ENCODE data around the gene FGGY. TPM values are rescaled to one million over a fixed set of nuclear protein-coding genes. Genes with fewer than 3 reads are reported as not detected.
"Not testable (repeated sequence)": the region's sequence is repeated elsewhere in the genome, so short reads cannot be mapped to it uniquely, and the experiment has no call there.

FGGY gene
- total and polyA plus RNA-seq, 2 donors = 15.6 to 25.3 TPM

DNA sequence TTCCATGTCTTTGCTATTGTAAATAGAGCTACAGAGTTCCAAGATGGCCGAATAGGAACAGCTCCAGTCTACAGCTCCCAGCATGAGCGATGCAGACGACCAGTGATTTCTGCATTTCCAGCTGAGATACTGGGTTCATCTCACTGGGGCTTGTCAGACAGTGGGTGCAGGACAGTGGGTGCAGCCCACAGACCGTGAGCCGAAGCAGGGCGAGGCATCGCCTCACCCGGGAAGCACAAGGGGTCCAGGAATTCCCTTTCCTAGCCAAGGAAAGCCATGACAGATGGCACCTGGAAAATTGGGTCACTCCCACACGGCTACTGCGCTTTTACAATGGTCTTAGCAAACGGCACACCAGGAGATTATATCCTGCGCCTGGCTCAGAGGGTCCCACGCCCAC, 313.6 kb downstream of the FGGY start:
- WGBS = 98% methylated on average over 13 of the region's 13 CpGs
- not testable (repeated sequence) for H3K36me3 ChIP-seq (ENCODE audit: control insufficient read depth in 2 of 2, insufficient read depth in 2 of 2, low read length in 1 of 2); H3K27me3 ChIP-seq (ENCODE audit: control insufficient read depth in 2 of 2, insufficient read depth in 1 of 2, low read length in 1 of 2); H3K4me3 ChIP-seq (ENCODE audit: low read length in 2 of 2); DNase-seq (ENCODE audit: low read depth in 6 of 9, low spot score in 9 of 9); H3K4me1 ChIP-seq (ENCODE audit: control insufficient read depth in 2 of 2, insufficient read depth in 2 of 2, low read length in 2 of 2); H3K27ac ChIP-seq (ENCODE audit: low read depth in 1 of 2, low read length in 1 of 2); H3K9me3 ChIP-seq (ENCODE audit: control insufficient read depth in 2 of 2, insufficient read depth in 1 of 2, low read length in 1 of 2)

DNA sequence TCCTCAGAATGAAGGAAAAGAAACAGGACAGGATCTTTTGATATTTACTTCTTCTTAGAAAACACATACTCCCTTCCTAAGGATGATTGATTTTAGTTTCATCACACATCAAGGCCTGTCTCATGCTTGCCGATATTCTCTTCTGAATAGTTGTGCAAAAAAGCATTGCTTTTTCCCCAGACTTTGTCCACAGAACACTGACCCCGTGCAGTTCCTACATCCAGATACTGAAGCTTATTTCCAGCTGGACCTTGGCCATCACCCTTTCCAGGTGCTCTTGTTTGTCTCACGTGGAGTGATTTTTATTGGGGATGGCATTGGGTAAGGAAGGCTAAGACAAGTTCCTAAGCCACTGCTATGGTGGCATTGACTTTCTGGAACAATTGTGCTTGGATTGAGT, 320.5 kb downstream of the FGGY start:
- Histone ChIP-seq H3K4me1 (ENCODE audit: control insufficient read depth in 2 of 2, insufficient read depth in 2 of 2, low read length in 2 of 2) (no peaks in the 10 kb centered on the region), H3K27me3 (ENCODE audit: control insufficient read depth in 2 of 2, insufficient read depth in 1 of 2, low read length in 1 of 2) (no peaks in the 10 kb centered on the region), H3K4me3 (ENCODE audit: low read length in 2 of 2) (no peak overlapping the region), H3K36me3 (ENCODE audit: control insufficient read depth in 2 of 2, insufficient read depth in 2 of 2, low read length in 1 of 2) (no peaks in the 10 kb centered on the region), H3K27ac (ENCODE audit: low read depth in 1 of 2, low read length in 1 of 2) (no peak overlapping the region), H3K9me3 (ENCODE audit: control insufficient read depth in 2 of 2, insufficient read depth in 1 of 2, low read length in 1 of 2) (no peaks in the 10 kb centered on the region)
- DNase-seq (ENCODE audit: low read depth in 6 of 9, low spot score in 9 of 9) = no peak
- 96% methylated on average over 3 of the region's 3 CpGs for WGBS

DNA sequence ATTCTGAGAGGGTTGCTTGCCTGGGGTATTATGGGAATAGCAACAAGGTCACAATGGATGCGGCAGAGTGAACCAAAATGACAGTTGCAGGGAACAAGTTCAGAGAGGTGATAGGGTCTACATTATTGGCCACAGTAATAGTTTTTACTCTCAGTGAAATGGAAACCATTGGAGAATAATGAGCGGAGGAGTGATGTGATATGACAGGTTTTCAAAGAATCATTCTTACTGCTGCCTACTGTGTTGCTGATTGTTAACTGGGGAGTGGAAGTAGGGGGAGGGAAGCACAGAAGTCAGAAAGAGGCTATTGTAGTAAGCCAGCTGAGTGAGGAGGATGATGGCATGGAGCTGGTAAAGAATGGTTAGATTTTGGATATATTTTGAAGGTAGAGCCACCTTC, 322.7 kb downstream of the FGGY start:
- WGBS = 96% methylated on average over 2 of the region's 2 CpGs
- no peaks in the 10 kb centered on the region for H3K4me1 ChIP-seq (ENCODE audit: control insufficient read depth in 2 of 2, insufficient read depth in 2 of 2, low read length in 2 of 2)
- no peaks in the 10 kb centered on the region for H3K27me3 ChIP-seq (ENCODE audit: control insufficient read depth in 2 of 2, insufficient read depth in 1 of 2, low read length in 1 of 2)
- no peaks in the 10 kb centered on the region for H3K9me3 ChIP-seq (ENCODE audit: control insufficient read depth in 2 of 2, insufficient read depth in 1 of 2, low read length in 1 of 2)
- no peak overlapping the region for H3K27ac ChIP-seq (ENCODE audit: low read depth in 1 of 2, low read length in 1 of 2)
- no peaks in the 10 kb centered on the region for H3K36me3 ChIP-seq (ENCODE audit: control insufficient read depth in 2 of 2, insufficient read depth in 2 of 2, low read length in 1 of 2)
- H3K4me3 ChIP-seq (ENCODE audit: low read length in 2 of 2) = no peak overlapping the region
- no peak for DNase-seq (ENCODE audit: low read depth in 6 of 9, low spot score in 9 of 9)

DNA sequence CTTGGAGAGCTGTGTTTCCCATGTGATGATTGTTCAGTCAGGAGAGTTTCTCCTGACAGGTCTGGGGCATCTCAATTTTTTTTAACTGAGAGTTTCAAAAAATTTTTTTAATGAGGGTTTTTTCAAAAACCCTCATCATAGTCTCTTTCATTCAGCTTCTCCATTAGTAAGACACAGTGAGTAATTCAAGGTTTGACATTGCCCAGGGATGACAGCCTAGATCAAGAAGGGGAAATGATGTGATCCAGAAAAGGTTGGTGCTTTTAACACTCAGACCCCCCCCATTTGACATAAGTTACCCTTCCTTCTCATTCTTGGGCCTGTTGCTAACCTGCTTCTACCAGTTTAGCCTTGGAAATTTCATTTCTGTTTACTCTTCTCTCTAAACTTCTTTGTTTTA, 328.5 kb downstream of the FGGY start:
- no peaks in the 10 kb centered on the region for H3K36me3 ChIP-seq (ENCODE audit: control insufficient read depth in 2 of 2, insufficient read depth in 2 of 2, low read length in 1 of 2)
- DNase-seq (ENCODE audit: low read depth in 6 of 9, low spot score in 9 of 9) = no peak
- no peaks in the 10 kb centered on the region for H3K9me3 ChIP-seq (ENCODE audit: control insufficient read depth in 2 of 2, insufficient read depth in 1 of 2, low read length in 1 of 2)
- no peaks in the 10 kb centered on the region for H3K27me3 ChIP-seq (ENCODE audit: control insufficient read depth in 2 of 2, insufficient read depth in 1 of 2, low read length in 1 of 2)
- no peak overlapping the region for H3K4me3 ChIP-seq (ENCODE audit: low read length in 2 of 2)
- no peaks in the 10 kb centered on the region for H3K4me1 ChIP-seq (ENCODE audit: control insufficient read depth in 2 of 2, insufficient read depth in 2 of 2, low read length in 2 of 2)
- H3K27ac ChIP-seq (ENCODE audit: low read depth in 1 of 2, low read length in 1 of 2) = no peak overlapping the region

DNA sequence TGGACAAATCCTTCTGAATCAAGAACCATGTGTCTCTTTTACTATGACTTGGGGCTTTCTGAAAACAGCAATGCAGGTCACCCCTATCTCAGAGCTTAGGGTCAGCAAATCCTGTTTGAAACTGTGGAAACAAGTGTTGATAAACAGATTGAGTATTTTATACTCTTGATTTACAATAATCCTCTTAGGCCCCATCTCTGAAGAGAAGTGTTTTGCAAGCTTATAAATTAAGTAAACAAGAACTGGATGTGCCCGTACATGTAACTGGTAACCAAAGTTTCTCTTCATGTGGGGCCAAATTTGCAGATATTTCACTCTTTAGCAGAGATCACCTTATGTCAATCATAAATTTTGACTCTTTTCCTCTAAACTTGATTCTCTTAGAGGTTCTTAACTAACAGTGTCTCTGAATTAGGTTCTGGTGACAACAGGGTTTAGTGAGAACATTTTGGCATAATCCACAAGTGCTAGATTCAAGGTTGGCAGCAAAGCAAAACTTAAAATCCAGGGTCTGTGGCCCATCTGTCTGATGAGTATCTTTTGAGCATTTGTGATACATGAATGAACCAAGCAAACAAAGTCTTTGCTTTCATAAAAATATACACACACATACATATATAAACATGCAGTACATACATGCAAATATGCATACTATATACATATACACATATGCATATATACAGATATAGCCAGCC, 334.8 kb downstream of the FGGY start:
- no peaks in the 10 kb centered on the region for H3K9me3 ChIP-seq (ENCODE audit: control insufficient read depth in 2 of 2, insufficient read depth in 1 of 2, low read length in 1 of 2)
- H3K4me3 ChIP-seq (ENCODE audit: low read length in 2 of 2) = no peak overlapping the region
- H3K36me3 ChIP-seq (ENCODE audit: control insufficient read depth in 2 of 2, insufficient read depth in 2 of 2, low read length in 1 of 2) = no peaks in the 10 kb centered on the region
- WGBS = 99% methylated on average over 1 of the region's 1 CpG
- H3K4me1 ChIP-seq (ENCODE audit: control insufficient read depth in 2 of 2, insufficient read depth in 2 of 2, low read length in 2 of 2) = no peaks in the 10 kb centered on the region
- DNase-seq (ENCODE audit: low read depth in 6 of 9, low spot score in 9 of 9) = no peak
- no peak overlapping the region for H3K27ac ChIP-seq (ENCODE audit: low read depth in 1 of 2, low read length in 1 of 2)
- no peaks in the 10 kb centered on the region for H3K27me3 ChIP-seq (ENCODE audit: control insufficient read depth in 2 of 2, insufficient read depth in 1 of 2, low read length in 1 of 2)

DNA sequence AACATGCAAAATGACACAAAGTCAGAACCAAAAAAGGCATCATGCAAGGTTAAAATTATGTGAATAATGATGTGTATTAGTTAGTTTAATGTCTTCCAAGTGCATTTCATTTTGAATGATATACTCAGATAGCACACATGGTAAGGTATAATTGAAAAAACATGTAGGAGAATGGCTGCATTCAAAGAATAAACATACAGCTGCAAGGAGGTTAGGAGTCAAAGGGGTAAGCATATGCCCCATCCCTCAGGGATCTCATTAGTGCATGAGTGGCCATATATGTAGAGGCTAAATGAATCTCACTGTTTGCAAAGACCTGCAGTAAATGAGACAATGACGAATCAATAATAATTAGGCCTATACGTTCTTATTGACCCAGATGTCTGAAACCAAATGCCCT, 338.2 kb downstream of the FGGY start:
- over 99% methylated on average over 2 of the region's 2 CpGs for WGBS
- Histone ChIP-seq H3K9me3 (ENCODE audit: control insufficient read depth in 2 of 2, insufficient read depth in 1 of 2, low read length in 1 of 2) (no peaks in the 10 kb centered on the region), H3K27ac (ENCODE audit: low read depth in 1 of 2, low read length in 1 of 2) (no peak overlapping the region), H3K4me3 (ENCODE audit: low read length in 2 of 2) (no peak overlapping the region), H3K4me1 (ENCODE audit: control insufficient read depth in 2 of 2, insufficient read depth in 2 of 2, low read length in 2 of 2) (no peaks in the 10 kb centered on the region), H3K27me3 (ENCODE audit: control insufficient read depth in 2 of 2, insufficient read depth in 1 of 2, low read length in 1 of 2) (no peaks in the 10 kb centered on the region), H3K36me3 (ENCODE audit: control insufficient read depth in 2 of 2, insufficient read depth in 2 of 2, low read length in 1 of 2) (no peaks in the 10 kb centered on the region)
- DNase-seq (ENCODE audit: low read depth in 6 of 9, low spot score in 9 of 9) = no peak

DNA sequence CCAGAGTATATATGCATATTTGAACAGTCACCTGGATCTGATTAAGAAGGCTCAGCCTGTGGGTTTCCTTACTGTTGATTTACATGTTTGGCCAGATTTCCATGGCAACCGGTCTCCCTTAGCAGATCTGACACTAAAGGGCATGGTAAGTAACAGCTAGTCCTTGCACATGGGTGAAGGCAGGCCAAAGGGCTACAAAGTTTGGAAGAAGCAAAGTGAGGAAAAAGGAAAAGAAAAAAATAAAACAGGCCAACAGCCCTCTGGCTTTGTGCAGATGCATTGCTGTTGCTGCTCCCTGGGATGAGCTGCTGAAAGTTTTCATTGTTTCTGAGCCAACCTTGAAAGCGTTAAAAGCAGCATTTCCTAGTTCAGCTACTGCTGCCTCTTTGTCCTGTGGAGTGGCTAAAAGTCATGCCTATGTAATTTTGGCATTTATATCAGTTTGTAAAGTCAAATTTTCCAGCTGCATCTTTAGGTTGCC, 341.4 kb downstream of the FGGY start:
- H3K27me3 ChIP-seq (ENCODE audit: control insufficient read depth in 2 of 2, insufficient read depth in 1 of 2, low read length in 1 of 2) = no peaks in the 10 kb centered on the region

DNA sequence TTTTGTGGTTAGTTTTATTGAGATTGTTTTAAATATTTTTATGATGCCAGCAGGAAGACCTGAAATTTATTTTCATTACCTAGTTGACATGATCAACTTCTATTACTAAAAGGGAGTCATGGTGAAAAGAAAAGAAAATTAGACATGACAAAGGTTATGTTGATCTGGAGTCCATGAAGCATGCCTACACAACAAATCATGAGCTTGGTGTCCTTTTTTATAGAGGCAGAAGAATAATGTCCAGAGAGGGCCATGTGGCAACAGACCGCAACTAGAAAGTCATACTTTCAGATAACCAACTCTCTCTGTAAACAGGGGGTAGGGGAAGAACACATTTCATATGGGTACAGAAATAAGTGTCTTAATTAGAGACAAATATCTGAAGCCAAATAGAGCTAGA, 342.4 kb downstream of the FGGY start:
- H3K4me1 ChIP-seq (ENCODE audit: control insufficient read depth in 2 of 2, insufficient read depth in 2 of 2, low read length in 2 of 2) = no peaks in the 10 kb centered on the region
- WGBS = 98% methylated on average over 1 of the region's 1 CpG
- no peaks in the 10 kb centered on the region for H3K36me3 ChIP-seq (ENCODE audit: control insufficient read depth in 2 of 2, insufficient read depth in 2 of 2, low read length in 1 of 2)
- no peaks in the 10 kb centered on the region for H3K9me3 ChIP-seq (ENCODE audit: control insufficient read depth in 2 of 2, insufficient read depth in 1 of 2, low read length in 1 of 2)
- no peaks in the 10 kb centered on the region for H3K27me3 ChIP-seq (ENCODE audit: control insufficient read depth in 2 of 2, insufficient read depth in 1 of 2, low read length in 1 of 2)
- no peak overlapping the region for H3K4me3 ChIP-seq (ENCODE audit: low read length in 2 of 2)
- H3K27ac ChIP-seq (ENCODE audit: low read depth in 1 of 2, low read length in 1 of 2) = no peak overlapping the region
- no peak for DNase-seq (ENCODE audit: low read depth in 6 of 9, low spot score in 9 of 9)

More for the DNA sequence above, 341.4 kb downstream of the FGGY start:
- H3K27ac ChIP-seq (ENCODE audit: low read depth in 1 of 2, low read length in 1 of 2) = no peak overlapping the region
- 98% methylated on average over 2 of the region's 2 CpGs for WGBS
- no peaks in the 10 kb centered on the region for H3K36me3 ChIP-seq (ENCODE audit: control insufficient read depth in 2 of 2, insufficient read depth in 2 of 2, low read length in 1 of 2)
- H3K4me1 ChIP-seq (ENCODE audit: control insufficient read depth in 2 of 2, insufficient read depth in 2 of 2, low read length in 2 of 2) = no peaks in the 10 kb centered on the region
- no peaks in the 10 kb centered on the region for H3K9me3 ChIP-seq (ENCODE audit: control insufficient read depth in 2 of 2, insufficient read depth in 1 of 2, low read length in 1 of 2)
- DNase-seq (ENCODE audit: low read depth in 6 of 9, low spot score in 9 of 9) = no peak
- H3K4me3 ChIP-seq (ENCODE audit: low read length in 2 of 2) = no peak overlapping the region

DNA sequence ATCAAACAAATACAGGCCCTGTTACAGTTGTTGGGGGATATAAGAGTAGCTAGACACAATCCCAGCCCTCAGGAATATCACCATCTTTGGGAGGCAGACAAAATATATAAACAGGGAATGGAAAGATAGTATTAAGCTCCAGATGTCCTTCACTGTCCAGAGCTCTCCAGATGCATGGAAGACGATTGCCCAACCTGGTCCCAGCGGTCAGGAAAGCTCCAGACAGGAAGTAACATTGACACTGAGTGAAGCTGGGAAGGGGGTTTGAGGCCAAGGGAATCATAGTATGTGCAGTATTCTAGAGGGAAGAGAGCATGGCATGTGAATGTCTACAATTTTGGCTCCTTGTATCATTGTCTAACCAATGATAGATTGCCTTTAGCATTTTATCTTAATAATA, 344.0 kb downstream of the FGGY start:
- 97% methylated on average over 2 of the region's 2 CpGs for WGBS

More for the DNA sequence above, 344.0 kb downstream of the FGGY start:
- Histone ChIP-seq H3K36me3 (ENCODE audit: control insufficient read depth in 2 of 2, insufficient read depth in 2 of 2, low read length in 1 of 2) (no peaks in the 10 kb centered on the region), H3K27me3 (ENCODE audit: control insufficient read depth in 2 of 2, insufficient read depth in 1 of 2, low read length in 1 of 2) (no peaks in the 10 kb centered on the region), H3K4me1 (ENCODE audit: control insufficient read depth in 2 of 2, insufficient read depth in 2 of 2, low read length in 2 of 2) (no peaks in the 10 kb centered on the region), H3K9me3 (ENCODE audit: control insufficient read depth in 2 of 2, insufficient read depth in 1 of 2, low read length in 1 of 2) (no peaks in the 10 kb centered on the region), H3K4me3 (ENCODE audit: low read length in 2 of 2) (no peak overlapping the region), H3K27ac (ENCODE audit: low read depth in 1 of 2, low read length in 1 of 2) (no peak overlapping the region)
- DNase-seq (ENCODE audit: low read depth in 6 of 9, low spot score in 9 of 9) = no peak
